DOHH2 (cell line): ENCODE data around the gene NALCN.

ENCODE experiments used
- EZH2phosphoT487 ChIP-seq: fragments of 200-600 bp; sonication (generic); IDR thresholded peaks from 2 replicates; pipeline ENCODE4 v1.6.1; 2017; ENCODE audit warnings: borderline replicate concordance, mild to moderate bottlenecking, antibody characterized with exemption, low read length, moderate library complexity, mixed read lengths
- TF ChIP-seq, protein P1 (sequence below): fragments of 200-600 bp; sonication (generic); IDR thresholded peaks from one replicate; pipeline ENCODE4 v1.5.1; 2014; ENCODE audit warnings: antibody characterized with exemption, mild to moderate bottlenecking, low read depth, low read length; ENCODE audit not compliant: poor library complexity, severe bottlenecking

GRCh38 chr13:101025519-101025918, 390.8 kb downstream of the NALCN start:
- TF ChIP-seq, protein P1, sequence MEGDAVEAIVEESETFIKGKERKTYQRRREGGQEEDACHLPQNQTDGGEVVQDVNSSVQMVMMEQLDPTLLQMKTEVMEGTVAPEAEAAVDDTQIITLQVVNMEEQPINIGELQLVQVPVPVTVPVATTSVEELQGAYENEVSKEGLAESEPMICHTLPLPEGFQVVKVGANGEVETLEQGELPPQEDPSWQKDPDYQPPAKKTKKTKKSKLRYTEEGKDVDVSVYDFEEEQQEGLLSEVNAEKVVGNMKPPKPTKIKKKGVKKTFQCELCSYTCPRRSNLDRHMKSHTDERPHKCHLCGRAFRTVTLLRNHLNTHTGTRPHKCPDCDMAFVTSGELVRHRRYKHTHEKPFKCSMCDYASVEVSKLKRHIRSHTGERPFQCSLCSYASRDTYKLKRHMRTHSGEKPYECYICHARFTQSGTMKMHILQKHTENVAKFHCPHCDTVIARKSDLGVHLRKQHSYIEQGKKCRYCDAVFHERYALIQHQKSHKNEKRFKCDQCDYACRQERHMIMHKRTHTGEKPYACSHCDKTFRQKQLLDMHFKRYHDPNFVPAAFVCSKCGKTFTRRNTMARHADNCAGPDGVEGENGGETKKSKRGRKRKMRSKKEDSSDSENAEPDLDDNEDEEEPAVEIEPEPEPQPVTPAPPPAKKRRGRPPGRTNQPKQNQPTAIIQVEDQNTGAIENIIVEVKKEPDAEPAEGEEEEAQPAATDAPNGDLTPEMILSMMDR, result no peak
- TF ChIP-seq EZH2phosphoT487, result no peak
